SK-N-MC (cell line): Measurements from ENCODE around the gene TMEM95.
"Not testable (repeated sequence)": the region's sequence is repeated elsewhere in the genome, so short reads cannot be mapped to it uniquely, and the experiment has no call there.

ENCODE experiments used
- DNase-seq: peaks from one replicate; pipeline ENCODE4 v3.0.0-alpha.2; 2011; ENCODE audit warnings: low read depth, low spot score
- H3K27ac ChIP-seq: fragments of 200-600 bp; sonication (generic); 2 replicates; pipeline ENCODE4 v1.5.1; 2016; ENCODE audit warnings: mixed run types
- H3K36me3 ChIP-seq: fragments of 200-600 bp; sonication (generic); 2 replicates; pipeline ENCODE4 v1.6.1; 2017; ENCODE audit warnings: antibody characterized with exemption, low read length, mixed read lengths; ENCODE audit not compliant: insufficient read depth
- H3K4me3 ChIP-seq: fragments of 200-600 bp; sonication (generic); 2 replicates; pipeline ENCODE4 v1.5.1; 2016
- H3K9ac ChIP-seq: fragments of 200-600 bp; sonication (generic); 2 replicates; pipeline ENCODE4 v1.8.0; 2017; ENCODE audit warnings: mixed run types, mixed read lengths; ENCODE audit not compliant: insufficient read length
- H3K9me3 ChIP-seq: fragments of 200-600 bp; sonication (generic); 2 replicates; pipeline ENCODE4 v1.6.1; 2017; ENCODE audit warnings: low read depth, mild to moderate bottlenecking, antibody characterized with exemption, low read length, moderate library complexity, mixed read lengths
- EZH2 ChIP-seq: fragments of 200-600 bp; sonication (generic); IDR thresholded peaks from one replicate; pipeline ENCODE4 v1.6.1; 2017; ENCODE audit warnings: antibody characterized with exemption
- FOXP2 ChIP-seq: optimal IDR thresholded peaks from 2 replicates; pipeline ENCODE3; 2011; ENCODE audit warnings: mild to moderate bottlenecking, moderate library complexity; ENCODE audit not compliant: insufficient read depth; ENCODE audit errors: extremely low read length, control extremely low read depth
- POLR2AphosphoS5 ChIP-seq: IDR thresholded peaks from 2 replicates; pipeline ENCODE4 v1.6.1; 2012; ENCODE audit warnings: mild to moderate bottlenecking, low read depth, low read length, borderline replicate concordance

TMEM95 gene

GRCh38 chr17:7336240-7337175 lies 18.4 kb upstream of the TMEM95 start, which contains the start of gene ACAP1:
Gene ACAP1, plus strand, starts transcription at chr17:7336529. Its CDS starts 206 bp downstream, at chr17:7336735.
- no peak for TF ChIP-seq FOXP2
- TF ChIP-seq POLR2AphosphoS5, result no peak
- Histone ChIP-seq H3K36me3 (no peaks in the 10 kb centered on the region), H3K9ac (no peak within 1 kb of the TSS), H3K27ac (no peak within 1 kb of the TSS), H3K9me3 (no peaks in the 10 kb centered on the region), H3K4me3 (no peak within 1 kb of the TSS)
- DNase-seq, result no peak

- not testable (repeated sequence) for H3K9ac ChIP-seq, H3K9me3 ChIP-seq, H3K36me3 ChIP-seq, H3K27ac ChIP-seq, H3K4me3 ChIP-seq, DNase-seq
Observed at GRCh38 chr17:7337600-7337999, 17.4 kb upstream of the TMEM95 start.

GRCh38 chr17:7340179-7340578 lies 14.8 kb upstream of the TMEM95 start:
- no peak overlapping the region for H3K27ac ChIP-seq
- no peaks in the 10 kb centered on the region for H3K9me3 ChIP-seq
- no peak overlapping the region for H3K4me3 ChIP-seq
- H3K36me3 ChIP-seq, result no peaks in the 10 kb centered on the region
- no peak for TF ChIP-seq EZH2
- no peak for TF ChIP-seq POLR2AphosphoS5
- no peak for DNase-seq
- no peak overlapping the region for H3K9ac ChIP-seq

- Histone ChIP-seq H3K9ac (no peak overlapping the region), H3K27ac (no peak overlapping the region), H3K36me3 (no peaks in the 10 kb centered on the region), H3K4me3 (no peak overlapping the region), H3K9me3 (no peaks in the 10 kb centered on the region)
- no peak for DNase-seq
- TF ChIP-seq FOXP2 (no peak), EZH2 (no peak), POLR2AphosphoS5 (no peak)
Observed at GRCh38 chr17:7341842-7342241, 13.1 kb upstream of the TMEM95 start.

GRCh38 chr17:7343250-7343649 lies 11.7 kb upstream of the TMEM95 start:
- Histone ChIP-seq H3K9me3 (no peaks in the 10 kb centered on the region), H3K4me3 (no peak overlapping the region), H3K36me3 (no peaks in the 10 kb centered on the region), H3K9ac (no peak overlapping the region), H3K27ac (no peak overlapping the region)
- DNase-seq, result no peak
- TF ChIP-seq EZH2, result no peak
- no peak for TF ChIP-seq POLR2AphosphoS5
- TF ChIP-seq FOXP2, result no peak

GRCh38 chr17:7346761-7347614 lies 8.0 kb upstream of the TMEM95 start:
- no peak overlapping the region for H3K27ac ChIP-seq
- no peak for DNase-seq
- TF ChIP-seq POLR2AphosphoS5, result no peak
- TF ChIP-seq EZH2, result no peak
- H3K9me3 ChIP-seq, result no peaks in the 10 kb centered on the region
- H3K4me3 ChIP-seq, result no peak overlapping the region
- no peaks in the 10 kb centered on the region for H3K36me3 ChIP-seq
- no peak overlapping the region for H3K9ac ChIP-seq

- Histone ChIP-seq H3K4me3 (no peak overlapping the region), H3K9me3 (no peaks in the 10 kb centered on the region), H3K27ac (no peak overlapping the region), H3K36me3 (no peaks in the 10 kb centered on the region), H3K9ac (no peak overlapping the region)
- TF ChIP-seq FOXP2 (no peak), EZH2 (no peak), POLR2AphosphoS5 (no peak)
- no peak for DNase-seq
Observed at GRCh38 chr17:7347630-7348477, 7.1 kb upstream of the TMEM95 start.

GRCh38 chr17:7348478-7349242 lies 6.3 kb upstream of the TMEM95 start:
- no peak for TF ChIP-seq EZH2
- no peak for TF ChIP-seq POLR2AphosphoS5
- TF ChIP-seq FOXP2, result no peak
- Histone ChIP-seq H3K27ac (no peak overlapping the region), H3K9me3 (no peaks in the 10 kb centered on the region), H3K9ac (no peak overlapping the region), H3K4me3 (no peak overlapping the region), H3K36me3 (no peaks in the 10 kb centered on the region)
- DNase-seq, result no peak
